LHCN-M2 (cell line): ENCODE data around the gene CYP46A1. TPM values are rescaled to one million over a fixed set of nuclear protein-coding genes. Genes with fewer than 3 reads are reported as not detected.
A peak's percentile ranks its signal among the peaks of the same experiment; 100 is the strongest.

Source experiments
- DNase-seq: peaks from one replicate; pipeline ENCODE4 v3.0.0-alpha.2; 2012; ENCODE audit warnings: low read depth
- total RNA-seq: library from RNA; depleted of rRNA; stranded (reverse); fragments of >200 nt; gene quantifications from 2 replicates; pipeline ENCODE4 v1.2.3, GENCODE V29; 2014

The CYP46A1 gene
- total RNA-seq, 1 experiment from 2014 or later = 0.40 TPM

DNA sequence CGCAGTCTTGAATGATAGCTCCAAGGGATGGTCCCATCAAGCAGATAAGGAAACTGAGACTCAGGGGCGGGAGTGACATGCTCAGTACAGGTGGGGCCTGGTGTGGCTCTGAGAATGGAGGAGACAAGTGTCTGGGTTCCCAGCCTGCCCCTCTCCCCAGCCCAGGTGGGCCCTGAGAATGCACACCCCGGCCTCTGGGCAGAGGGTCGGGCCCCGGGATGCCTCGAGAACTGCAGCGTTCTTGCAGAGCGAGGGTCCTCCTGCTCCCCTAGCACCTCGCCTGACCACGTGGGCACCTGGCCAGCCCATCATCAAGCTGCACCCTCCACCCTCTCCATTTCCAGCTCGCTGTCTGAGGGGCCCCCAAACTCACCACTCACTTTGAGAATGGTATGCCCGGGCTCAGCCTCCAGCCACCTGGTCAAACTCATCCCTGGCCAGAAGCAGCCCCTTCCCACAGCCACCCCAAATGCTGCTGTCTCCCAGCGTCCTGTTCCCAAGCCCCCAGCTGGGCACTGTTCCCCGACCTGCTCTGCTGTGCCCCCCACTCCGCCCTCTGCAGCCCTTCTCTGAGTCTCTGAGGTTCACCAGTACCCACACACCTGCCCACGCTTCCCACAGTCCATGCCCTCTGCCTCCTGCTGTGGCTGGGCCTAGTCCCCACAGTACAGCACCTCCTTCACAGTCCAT lies 44.3 kb downstream of the CYP46A1 start:
- no peak for DNase-seq

DNA sequence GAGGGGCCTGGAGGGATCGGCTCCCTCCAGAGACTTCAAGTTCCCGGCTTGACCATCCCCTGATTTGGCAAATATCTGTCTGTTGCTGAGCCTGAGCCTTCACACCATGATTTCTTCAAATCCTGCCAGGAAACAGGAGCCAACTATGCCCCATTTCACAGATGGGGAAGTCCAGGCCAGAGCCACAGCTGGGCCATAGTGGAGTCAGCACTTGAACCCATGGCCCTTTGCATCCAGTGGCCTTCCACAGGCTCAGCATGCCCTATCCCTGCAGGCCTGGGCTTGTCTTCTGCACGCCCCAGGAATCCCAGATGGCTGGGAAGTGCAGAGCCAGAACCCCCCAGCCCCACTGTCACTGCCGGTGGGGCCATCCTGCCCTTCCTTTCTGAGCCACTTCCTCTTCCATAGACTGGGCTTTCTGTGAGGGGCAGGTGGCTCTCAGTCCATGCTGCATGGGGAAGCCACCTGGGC lies 44.9 kb downstream of the CYP46A1 start:
- DNase-seq = no peak

DNA sequence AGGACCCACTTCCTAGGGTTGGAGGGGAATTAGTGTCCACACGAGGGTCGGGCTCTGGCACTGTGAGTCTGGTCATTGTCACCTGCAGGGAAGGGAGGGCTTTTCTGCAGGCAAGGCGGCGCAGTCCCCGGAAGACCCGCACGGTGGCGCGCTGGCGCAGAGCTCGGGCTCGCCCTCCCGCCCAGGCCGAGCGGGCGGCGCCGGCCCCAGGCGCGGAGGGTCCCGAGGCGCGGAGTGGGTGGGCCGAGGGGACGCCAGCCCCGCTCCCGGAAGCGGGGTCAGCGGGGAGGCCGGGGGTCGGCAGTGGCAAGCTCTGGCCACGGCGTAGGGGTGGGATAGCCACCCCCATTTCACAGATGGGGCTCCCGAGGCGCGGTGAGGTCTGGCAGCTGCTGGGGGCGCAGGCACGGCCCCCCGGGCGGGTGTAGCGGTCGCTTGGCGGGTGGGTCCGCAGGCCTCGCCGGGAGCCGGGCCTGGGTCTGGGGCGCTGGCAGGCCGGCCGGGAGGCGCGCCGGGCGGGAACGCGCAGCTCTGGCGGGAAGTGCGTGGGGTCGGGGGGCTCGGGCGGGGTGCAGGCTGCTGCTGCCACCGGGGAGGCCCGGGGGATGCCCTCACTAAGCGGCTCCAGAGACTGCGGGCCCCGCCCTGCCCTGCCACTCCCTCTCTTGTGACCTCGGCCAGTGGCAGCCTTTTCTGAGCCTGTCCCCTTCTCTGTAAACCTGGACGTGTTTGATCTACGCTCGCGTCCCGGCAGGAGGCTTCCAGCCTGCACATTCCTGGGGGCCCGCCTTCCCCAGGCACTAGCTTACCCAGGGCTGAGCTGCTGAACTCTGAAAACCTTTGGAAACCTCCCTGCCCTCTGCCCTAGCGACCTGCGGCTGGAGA lies 46.1 kb downstream of the CYP46A1 start:
- DNase-seq = no peak

DNA sequence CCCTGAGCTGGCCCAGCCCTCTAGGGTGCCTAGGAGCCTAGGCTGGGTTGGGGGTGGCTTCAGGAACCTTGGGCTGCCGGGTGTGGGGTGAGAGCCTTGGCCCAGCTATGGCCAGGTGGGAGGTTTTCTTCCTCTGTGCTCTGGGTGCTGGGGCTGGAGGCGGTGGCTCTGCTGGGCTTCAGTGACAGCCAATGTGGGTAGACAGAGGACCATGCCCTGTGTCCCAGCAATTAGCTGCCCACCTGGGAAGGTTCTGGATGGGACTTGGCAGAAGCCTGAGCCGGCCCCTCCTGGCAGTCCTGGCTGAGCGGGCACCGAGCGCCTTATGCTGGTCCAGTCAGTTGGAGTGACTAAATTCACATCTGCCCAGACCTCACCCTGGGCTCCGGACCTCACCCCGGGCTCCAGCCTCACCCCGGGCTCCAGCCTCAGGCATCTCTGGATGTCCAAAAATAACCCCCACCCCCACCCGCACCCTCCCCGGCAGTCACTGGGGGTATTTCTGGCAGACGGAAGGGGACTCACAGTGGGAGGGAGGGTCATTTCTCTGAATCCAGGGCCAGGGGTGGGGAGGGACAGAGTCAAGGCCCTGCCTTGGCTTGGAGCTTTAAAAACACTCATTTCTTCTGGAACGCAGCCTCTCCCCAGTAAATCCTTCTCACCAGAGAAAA lies 46.9 kb downstream of the CYP46A1 start:
- no peak for DNase-seq

DNA sequence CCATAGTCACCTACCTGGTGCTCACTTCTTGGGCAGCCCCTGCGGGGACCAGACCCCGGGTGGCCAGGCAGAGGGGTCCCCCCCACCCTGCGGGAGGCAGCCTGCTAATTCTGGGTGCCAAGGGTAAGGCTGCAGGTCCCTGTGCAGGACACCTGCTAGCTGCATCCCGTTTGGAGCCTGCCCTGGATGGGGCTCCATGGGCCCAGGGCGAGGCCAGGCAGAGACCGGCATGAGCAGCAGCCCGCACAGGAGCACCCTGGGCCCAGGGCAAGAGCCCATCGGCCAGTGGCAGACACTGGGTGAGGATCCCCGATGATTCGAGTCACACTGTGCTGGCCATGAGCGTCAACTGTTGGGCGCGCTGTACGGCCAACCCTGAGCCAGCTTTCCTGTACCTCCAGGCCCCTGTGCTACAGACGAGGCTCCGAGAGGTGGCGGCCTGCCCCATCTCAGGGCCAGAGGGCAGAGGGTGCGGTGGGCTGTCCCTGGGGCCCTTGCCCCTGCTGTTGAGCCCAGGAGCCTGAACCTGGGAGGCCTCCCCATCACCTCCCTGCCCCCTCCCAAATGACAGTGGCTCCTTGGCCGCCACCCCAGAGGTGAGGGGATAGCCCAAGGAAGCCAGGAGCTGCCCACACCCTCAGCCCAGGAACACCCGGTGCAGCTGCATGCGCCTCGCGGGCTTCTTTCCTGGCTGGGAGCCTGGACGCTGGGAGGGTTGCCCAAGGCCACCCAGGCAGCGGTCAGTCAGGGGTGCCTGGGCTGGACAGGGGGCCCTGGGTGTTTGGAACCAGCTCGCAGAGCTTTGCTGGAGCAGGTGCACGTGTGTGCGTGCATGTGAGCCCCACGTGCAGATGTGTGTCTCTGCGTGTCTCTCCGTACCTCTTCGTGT lies 47.7 kb downstream of the CYP46A1 start:
- no peak for DNase-seq

DNA sequence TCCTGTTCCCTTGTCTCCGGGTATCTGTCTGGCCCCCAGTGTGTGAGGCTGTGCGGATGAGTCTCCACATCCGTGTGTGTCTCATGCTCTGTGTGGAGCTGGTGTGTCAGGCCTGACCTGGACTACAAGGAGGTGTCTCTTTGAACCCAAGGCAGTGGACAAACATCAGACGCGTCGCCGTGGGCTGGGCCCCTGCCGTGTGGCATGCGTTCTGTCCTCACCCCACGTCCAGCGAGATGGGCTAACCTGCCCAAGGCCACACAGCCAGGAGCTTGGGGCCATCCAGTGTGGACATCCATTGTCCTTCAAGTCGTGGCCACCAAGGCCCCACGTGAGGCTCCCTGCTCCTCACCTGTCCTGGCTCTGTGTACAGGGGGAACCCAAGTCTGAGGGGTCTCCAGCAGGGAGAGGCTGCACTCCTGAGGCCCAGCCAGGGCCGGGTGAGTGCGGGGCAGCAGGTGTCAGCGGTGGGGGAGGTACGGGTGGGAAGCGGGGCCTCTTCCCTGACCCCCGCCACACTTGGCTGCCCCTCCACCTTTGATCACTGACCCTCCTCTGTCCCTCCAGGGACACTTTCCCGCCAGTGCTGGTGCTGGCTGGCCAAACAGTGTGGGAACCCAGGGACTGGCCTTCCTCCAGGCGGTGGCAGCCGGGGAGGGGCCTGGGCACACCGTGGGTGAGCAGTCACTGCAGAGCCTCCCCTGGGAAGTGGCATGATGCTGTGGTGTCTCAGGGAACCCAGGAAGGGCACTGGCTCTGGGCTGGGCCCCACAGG lies 48.5 kb downstream of the CYP46A1 start:
- no peak for DNase-seq

DNA sequence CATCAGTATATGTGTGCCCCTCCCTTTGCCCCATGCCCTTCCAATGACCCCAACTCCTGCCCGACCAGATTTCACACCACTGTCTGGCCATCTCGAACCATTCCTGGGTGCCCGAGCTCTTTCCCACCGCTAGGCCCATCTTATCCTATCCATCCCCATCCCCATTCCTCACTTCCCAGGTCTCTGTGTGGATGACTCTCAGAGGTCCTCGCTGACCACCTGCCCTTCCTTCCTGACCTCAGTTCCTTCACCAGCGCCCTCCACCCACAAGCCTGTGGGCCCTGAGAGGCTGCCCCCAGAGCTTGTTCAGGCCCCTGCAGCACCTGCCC lies 49.1 kb downstream of the CYP46A1 start:
- no peak for DNase-seq

DNA sequence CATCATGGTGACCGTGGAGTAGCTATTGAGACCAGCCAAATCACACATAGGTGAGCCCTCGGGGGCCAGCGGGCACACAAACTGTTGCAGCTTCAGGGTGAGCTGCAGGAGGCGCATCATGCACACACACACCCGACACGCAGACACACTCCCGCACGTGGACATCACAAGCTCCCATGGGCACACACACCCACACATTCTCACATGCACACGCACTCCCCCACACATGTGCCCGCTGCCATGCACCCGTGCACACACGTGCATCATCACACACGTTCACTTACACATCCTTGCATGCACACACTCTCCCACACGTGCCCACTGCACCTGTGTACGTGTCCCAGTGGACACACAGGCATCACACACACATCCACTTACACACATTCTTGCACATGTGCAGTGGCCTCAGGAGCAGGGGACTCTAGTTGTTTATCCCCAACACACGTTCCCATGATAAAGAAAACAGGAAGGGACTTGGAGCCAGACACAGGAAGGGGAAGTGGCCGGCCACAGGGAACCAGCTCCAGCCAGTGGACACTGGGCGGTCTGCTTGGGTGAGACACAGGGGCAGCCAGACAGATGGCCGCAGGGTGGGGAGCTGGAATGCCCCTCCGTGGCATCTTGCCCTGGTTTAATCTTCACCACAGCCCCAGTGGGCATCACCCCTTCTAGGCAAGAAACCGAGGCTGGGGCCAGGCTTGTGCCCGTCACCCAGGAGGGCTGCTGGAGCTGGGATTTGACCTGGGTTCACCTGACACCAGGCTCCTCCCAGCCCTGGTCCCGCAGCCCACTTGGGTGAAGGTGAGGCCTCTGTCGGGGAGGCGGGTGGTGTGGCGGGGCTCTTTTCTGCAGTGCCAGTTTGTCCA lies 49.7 kb downstream of the CYP46A1 start:
- no peak for DNase-seq

DNA sequence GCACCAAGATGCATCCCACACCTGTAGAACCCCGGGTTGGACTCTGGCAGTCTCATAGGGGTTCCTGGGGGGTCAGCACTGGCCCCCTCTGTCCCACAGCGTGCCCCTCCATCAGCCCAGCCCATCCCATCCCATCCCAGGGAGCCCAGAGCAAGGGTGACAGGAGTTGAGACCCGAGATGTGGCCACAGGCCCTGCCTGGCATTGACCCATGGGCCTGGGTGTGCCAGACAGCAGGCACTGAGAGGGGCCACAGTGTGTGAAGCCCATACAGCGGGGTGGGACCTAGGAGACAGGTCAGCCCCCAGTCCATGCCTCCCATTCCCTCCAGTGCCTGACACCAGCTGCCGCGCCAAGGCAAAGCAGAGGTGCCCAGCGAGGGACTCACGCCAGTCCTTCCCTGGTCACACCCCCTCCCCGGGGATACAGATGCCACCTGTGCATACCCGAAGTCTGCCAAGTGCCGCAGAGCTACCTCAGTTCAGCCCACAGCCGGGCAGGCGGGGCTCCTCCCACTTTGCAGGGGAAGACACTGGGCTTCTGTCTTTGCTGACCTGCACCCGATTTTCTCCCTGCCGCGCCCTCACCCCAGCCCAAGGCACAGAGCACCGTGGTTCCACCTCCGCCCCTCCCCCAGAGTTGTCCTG lies 50.4 kb downstream of the CYP46A1 start:
- no peak for DNase-seq

DNA sequence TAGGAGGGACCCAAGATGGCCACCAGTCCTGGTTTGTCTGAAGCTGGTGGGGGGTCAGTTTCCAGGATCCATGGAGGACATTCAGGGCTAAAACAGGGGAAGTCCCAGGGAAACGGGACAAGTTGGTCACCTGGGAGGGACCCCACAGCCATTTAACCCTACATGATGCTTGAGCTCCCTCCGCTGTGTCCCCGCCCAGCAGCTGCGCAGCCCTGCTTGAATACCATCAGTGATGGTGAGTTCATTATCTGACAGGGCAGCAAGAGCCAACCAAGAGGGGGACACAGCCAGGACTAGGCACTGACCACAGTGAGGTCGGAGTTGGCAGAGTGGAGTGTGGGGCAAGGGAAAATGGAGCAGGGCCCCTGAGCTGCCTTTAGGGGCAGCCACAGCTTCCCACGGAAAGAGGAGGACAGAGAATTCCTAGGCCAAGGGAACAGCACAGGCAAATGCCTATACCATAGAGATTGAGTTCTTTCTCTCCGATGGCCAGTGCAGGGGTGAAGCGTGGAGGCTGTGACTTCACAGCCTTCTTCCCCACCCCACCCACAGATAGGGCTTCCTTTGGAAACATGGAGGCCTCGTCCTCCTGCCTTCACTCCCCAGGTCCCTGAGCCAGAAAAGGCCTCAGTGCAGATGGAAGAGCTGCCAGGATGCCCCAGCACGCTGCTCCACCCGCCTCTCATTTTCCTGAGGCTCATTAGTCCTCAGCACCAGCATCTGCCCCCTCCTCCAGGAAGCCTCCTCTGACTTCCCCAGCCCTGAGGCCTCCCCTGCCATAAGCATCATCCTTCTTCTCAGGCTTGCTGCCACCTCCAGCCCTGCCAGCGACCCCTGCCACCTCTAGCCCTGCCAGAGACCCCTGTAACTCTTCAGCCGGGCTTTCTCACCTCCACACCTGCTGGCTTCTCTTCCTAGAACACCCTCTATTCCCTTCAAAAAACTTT lies 51.4 kb downstream of the CYP46A1 start:
- no peak for DNase-seq

DNA sequence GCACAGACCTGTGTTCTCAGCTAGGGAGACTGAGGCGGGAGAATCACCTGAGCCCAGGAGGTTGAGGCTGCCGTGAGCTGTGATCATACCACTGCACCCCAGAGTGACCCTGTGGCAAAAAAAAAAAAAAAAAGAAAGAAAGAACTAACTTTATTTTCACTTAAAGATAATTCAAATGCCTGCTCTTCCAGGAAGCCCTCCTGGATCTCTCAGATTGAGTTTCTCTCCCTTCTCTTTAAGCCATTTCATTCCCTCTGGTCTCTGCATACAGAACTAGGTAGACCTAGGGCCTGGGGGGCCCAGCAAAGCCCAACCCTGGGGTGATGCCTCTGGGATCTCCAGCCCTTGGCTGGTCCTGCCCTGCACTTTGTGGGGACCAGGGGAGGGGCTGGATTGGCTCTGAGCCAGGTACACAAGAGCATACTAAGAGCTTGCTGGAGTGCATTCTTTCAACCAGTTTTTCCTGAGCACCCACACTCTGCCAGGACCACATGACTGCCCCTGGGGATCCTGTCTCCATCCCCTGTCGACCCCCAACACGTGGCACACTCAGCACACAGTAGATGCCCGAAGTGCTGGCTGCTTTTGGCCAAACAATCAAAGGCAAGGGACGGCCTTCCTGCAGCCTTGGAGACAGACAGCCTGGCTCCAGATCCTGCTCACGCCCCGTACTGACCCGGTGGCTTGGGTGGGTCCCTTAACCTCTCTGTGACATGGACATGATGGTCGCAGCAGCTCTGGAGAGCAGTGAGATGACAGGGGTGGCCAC lies 52.7 kb downstream of the CYP46A1 start:
- no peak for DNase-seq

DNA sequence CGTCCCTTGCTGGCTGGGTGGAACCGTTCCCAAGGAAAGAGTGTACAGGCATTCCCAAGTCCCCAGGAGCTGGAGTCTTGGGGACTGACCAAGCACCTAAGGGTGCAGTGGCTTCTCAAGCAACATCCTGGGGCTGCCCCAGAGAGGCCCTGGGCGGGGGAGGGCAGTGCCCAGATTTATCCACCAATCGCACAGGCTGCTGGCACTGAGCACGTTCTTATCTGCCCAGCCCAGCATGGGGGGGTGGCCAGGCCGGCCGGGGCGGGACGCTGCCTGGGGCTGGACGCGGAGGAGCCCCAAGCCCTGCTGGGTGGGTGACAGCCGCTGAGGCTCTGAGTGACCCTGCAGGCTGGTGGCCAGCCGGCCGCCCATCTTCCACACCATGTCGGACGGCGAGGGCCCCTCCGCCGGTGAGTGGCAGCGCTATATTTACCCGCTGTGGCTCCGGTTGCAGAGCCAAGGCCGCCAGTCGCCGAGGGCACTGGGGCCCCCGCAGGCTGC lies 53.4 kb downstream of the CYP46A1 start:
- DNase-seq = peak; percentile 54

DNA sequence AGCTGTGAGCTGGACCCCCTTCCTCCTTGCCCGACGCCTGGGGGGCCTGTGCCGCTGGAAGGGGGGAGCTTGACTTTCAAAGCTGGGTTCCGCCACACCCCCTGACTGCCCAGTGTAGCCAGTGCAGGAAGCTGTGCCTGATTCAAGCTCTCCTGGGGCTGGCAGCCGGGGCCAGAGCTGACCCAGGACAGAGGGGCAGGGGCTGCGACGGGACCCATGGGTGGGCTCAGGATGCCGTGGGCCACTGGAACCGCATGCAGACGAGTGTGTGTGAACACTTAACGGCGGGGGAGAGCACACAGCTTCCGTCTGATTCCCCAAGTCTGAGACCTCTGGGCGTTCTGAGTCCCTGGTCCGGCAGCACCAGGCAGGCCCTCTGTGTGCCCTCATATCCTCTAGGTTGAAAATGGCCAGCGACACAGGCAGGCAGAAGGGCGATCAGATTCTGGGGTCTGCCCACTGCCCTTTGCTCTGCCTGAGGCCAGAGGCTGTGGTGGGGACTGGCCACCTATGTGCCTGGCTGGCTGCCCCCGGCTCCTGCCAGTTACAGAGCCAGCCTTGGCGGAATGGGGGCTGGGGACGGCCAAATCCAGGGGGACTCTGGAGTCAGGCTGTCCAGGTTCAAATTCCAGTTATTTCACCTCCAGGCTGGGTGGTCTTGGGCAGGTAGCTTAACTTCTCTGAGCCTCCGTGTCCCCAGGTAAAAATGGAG lies 54.0 kb downstream of the CYP46A1 start:
- DNase-seq = no peak

DNA sequence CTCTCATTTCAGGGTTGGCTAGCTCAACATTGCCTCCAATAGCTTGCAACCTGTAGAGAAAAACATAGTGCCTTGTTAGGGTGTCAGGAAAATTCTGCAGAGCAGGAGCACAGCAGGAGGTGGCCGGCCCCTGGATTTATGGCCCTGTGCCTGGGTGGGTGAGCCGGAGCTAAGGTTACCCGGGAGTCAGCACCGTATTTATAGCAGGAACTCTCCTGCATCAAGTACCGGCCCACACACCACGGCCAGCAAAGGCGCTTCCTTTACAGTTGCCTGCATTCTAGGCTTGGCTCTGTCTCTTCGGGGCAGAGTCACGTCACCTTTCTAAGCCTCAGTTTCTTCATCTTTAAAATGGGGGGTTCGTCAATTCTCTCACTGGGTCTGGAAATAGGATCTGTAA lies 56.3 kb downstream of the CYP46A1 start:
- no peak for DNase-seq

DNA sequence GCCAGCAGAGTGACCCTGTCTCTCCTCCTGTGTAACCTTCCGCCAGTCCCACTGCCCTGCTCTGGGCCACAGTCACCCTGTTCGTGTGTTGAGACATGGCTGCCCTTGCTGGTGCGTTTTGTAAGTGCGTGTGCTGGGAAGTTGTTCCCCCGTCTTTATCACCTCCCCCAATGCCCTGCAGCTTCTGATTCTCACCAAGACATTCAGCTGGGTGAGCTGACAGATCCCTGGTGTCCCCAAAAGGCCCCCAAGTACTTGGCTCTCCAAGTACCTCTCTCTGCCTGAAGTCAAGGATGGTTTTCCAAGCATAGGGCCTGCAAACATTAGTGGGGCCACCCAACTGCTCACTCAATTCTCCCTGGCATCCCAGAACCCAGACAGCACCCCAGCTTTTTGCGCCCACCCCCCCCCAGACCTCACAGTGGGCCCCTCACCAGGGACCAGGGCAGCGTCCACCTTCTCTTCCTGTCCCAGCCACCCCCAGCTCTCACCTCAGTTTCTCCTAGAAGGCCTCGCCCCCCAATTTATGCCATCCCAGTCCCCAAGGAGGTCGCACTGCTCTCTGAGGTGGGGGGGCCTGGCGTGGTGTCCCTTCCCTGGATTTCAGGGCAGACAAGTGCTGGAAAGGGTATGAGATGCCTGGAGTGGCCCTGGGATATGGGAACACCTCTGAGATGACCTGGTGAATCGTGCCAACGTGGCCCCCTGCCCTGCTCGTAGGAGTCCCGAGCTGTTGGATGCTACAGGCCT lies 57.3 kb downstream of the CYP46A1 start:
- no peak for DNase-seq

DNA sequence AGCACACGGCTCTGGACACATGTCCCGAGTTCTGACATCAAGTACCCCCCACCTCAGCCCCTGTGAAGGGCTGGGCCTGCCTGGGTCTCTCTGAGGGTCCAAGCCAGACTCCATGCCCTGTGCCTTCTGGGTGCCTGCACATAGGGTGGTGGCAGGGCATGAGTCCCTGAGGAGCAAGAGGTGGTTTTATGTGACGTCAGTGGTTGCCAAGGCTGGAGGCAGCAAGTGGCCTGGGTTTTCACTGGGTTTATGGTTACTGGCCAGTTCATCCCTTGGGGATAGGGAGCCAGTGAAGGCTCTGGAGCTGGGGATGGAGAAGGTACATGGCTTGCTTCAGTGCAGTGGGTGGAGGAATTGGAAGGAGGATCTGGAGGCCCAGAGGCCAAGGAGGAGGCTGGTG lies 58.0 kb downstream of the CYP46A1 start:
- no peak for DNase-seq
